Suprapubic skin (tissue), 4 donors: ENCODE results near the gene QRFPR.

Experiments used
- CTCF ChIP-seq, 2 donors: fragments of 200-600 bp in 1 of 2; fragments of 450-650 bp in 1 of 2; sonication (generic) in 1 of 2; IDR thresholded peaks; one replicate each; pipeline ENCODE4 v1.5.1; 2016 to 2019; ENCODE audit warnings: antibody characterized with exemption in 2 of 2, mild to moderate bottlenecking in 1 of 2, moderate library complexity in 1 of 2
- EP300 ChIP-seq: sonication (generic); formaldehyde crosslinking; IDR thresholded peaks from one replicate; pipeline ENCODE4 v1.6.1; 2017; ENCODE audit warnings: antibody characterized with exemption
- POLR2A ChIP-seq, 2 donors: fragments of 450-650 bp; IDR thresholded peaks; one replicate each; pipeline ENCODE4 v1.6.1; 2017; ENCODE audit warnings: antibody characterized with exemption in 2 of 2, mild to moderate bottlenecking in 2 of 2, moderate library complexity in 2 of 2
- POLR2AphosphoS5 ChIP-seq, 3 donors: sonication (generic); formaldehyde crosslinking; IDR thresholded peaks; one replicate each; pipeline ENCODE4 v1.6.1; 2017; ENCODE audit warnings: antibody characterized with exemption in 3 of 3

GRCh38 chr4:121308328-121308663 is 72.5 kb downstream of the QRFPR start:
- TF ChIP-seq CTCF (IDR thresholded peaks at IDR 0.05) (no peak), POLR2A (IDR thresholded peaks at IDR 0.05) (no peak), POLR2AphosphoS5 (IDR thresholded peaks at IDR 0.05) (no peak), EP300 (no peak)
